Stimulated activated CD8-positive, alpha-beta memory T cell treated with anti-CD3 and anti-CD28 coated beads, Interleukin-4, amount 100 ng/mL, for 48 hours (primary cell): Measurements from ENCODE around the gene OR5B21.

Experiments used
- DNase-seq: peaks from one replicate; pipeline ENCODE4 v3.0.0-alpha.2; 2020

Gene OR5B21

GRCh38 chr11:58490827-58491226, 17.1 kb downstream of the OR5B21 start:
- DNase-seq = no peak

DNA sequence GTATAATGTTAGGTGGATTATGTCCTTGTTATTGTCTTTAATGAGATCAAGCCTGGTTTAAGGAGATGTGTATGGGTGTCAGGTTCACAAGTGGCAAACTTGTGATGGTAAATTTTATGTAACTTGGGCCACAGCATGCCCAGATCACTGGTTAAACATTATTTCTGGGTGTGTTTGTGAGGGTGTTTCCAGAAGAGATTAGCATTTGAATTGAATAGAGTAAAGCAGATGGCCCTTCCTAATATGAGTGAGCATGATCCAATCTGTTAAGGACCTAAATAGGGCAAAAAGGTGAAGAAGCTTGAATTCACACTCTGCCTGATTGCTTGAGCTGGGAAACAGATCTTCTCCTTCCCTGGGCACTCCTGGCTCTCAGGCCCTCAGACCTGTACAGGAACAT, 20.7 kb downstream of the OR5B21 start:
- DNase-seq = no peak

DNA sequence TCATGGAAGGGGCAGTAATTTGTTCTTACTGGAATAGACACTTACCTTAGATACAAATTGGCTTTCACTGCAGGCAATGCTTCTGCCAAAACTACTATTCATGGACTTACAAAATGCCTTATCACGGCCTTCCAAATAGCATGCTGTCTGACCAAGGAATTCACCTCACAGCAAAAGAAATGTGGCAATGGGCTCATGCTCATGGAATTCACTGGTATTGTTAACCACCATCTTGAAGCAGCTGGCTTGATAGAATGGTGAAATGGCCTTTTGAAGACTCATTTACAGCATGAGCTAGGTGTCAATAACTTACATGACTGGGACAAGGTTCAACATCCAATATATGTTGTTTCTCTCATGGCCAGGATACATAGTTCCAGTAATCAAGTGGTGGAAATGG, 21.9 kb downstream of the OR5B21 start:
- no peak for DNase-seq

- DNase-seq = no peak
Observed at GRCh38 chr11:58471892-58472291, 36.0 kb downstream of the OR5B21 start.

DNA sequence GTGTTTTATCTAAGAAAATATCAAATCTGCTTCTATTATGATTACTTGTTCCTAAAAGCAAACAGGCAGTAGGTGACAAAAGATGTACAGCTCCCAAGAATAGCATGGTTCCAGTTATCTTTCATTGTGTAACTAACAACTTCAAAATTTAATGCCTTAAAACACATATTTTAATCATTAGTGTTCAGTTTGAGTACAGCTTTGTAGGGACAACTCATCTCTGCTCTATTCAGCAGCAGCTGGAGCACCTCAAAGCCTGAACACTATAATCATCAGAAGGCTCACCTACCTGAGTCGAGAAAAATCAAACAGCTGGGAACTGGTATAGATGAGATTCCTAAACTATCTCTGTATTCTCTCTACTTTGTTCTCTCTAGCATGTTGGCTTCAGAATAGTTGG, 41.6 kb downstream of the OR5B21 start:
- DNase-seq = no peak

DNA sequence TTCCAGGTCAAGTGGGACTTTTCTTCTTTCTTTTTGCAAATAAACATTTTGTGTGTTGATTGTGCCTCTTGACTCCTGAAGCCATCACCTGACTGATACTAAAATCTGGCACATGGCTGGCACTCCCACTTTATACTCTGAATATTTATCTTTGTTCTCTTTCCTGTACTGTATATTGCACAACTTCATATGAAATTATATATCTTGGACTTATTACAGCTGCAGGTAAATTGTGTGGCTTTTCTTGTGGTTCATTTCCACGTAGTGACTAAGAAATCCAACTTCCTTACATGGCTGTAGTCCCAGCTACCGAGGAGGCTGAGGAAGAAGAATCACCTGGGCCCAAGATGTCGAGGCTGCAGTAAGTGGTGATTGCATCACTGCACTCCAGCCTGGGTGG, 42.2 kb downstream of the OR5B21 start:
- no peak for DNase-seq
